Trophoblast cell (in vitro differentiated cells and primary cell): Measurements from ENCODE around the gene IKZF2.

Experiments
- DNase-seq, 2 donors: peaks; one replicate each; pipeline ENCODE4 v3.0.0-alpha.2; 2016
- H2AFZ ChIP-seq: 2 replicates; pipeline ENCODE4 v1.6.1; 2013; ENCODE audit warnings: low read length, moderate library complexity, mild to moderate bottlenecking; ENCODE audit not compliant: insufficient read depth, poor library complexity
- H2AK5ac ChIP-seq: 2 replicates; pipeline ENCODE4 v1.6.1; 2013; ENCODE audit warnings: mild to moderate bottlenecking, low read length
- H2BK120ac ChIP-seq: 2 replicates; pipeline ENCODE4 v1.6.1; 2013; ENCODE audit warnings: low read length, mild to moderate bottlenecking, moderate library complexity; ENCODE audit not compliant: insufficient read depth, poor library complexity
- H2BK12ac ChIP-seq: 2 replicates; pipeline ENCODE4 v1.6.1; 2013; ENCODE audit warnings: mild to moderate bottlenecking, low read length, moderate library complexity
- H2BK5ac ChIP-seq: 2 replicates; pipeline ENCODE4 v1.6.1; 2013; ENCODE audit warnings: low read length, low read depth, moderate library complexity, mild to moderate bottlenecking; ENCODE audit not compliant: poor library complexity
- H3K14ac ChIP-seq: 2 replicates; pipeline ENCODE4 v1.6.1; 2013; ENCODE audit warnings: mild to moderate bottlenecking, low read length
- H3K18ac ChIP-seq: 2 replicates; pipeline ENCODE4 v1.6.1; 2013; ENCODE audit warnings: mild to moderate bottlenecking, low read length
- H3K23ac ChIP-seq: 2 replicates; pipeline ENCODE4 v1.6.1; 2013; ENCODE audit warnings: low read length
- H3K27ac ChIP-seq: 2 replicates; pipeline ENCODE4 v1.5.1; 2013; ENCODE audit warnings: low read depth, mild to moderate bottlenecking, inconsistent platforms, low read length, moderate library complexity
- H3K27me3 ChIP-seq: 2 replicates; pipeline ENCODE4 v1.6.1; 2013; ENCODE audit warnings: inconsistent platforms, mild to moderate bottlenecking, low read length, moderate library complexity; ENCODE audit not compliant: insufficient read depth
- H3K36me3 ChIP-seq, 2 experiments: 1 replicate in 1 of 2; 2 replicates in 1 of 2; pipeline ENCODE4 v1.6.1; 2013; ENCODE audit warnings: low read length in 2 of 2, mild to moderate bottlenecking in 2 of 2, moderate library complexity in 1 of 2; ENCODE audit not compliant: insufficient read depth in 2 of 2, control insufficient read depth in 1 of 2
- H3K4ac ChIP-seq: 2 replicates; pipeline ENCODE4 v1.6.1; 2013; ENCODE audit warnings: low read depth, mild to moderate bottlenecking, low read length, moderate library complexity
- H3K4me1 ChIP-seq, 2 experiments: 1 replicate in 1 of 2; 2 replicates in 1 of 2; pipeline ENCODE4 v1.6.1; 2013; ENCODE audit warnings: low read length in 2 of 2, mild to moderate bottlenecking in 2 of 2, moderate library complexity in 1 of 2; ENCODE audit not compliant: insufficient read depth in 2 of 2, control insufficient read depth in 1 of 2
- H3K4me2 ChIP-seq: 2 replicates; pipeline ENCODE4 v1.6.1; 2013; ENCODE audit warnings: inconsistent platforms, mild to moderate bottlenecking, low read length, moderate library complexity
- H3K4me3 ChIP-seq: 2 replicates; pipeline ENCODE4 v1.5.1; 2013; ENCODE audit warnings: mild to moderate bottlenecking, low read depth, low read length, inconsistent platforms
- H3K79me1 ChIP-seq: one replicate; pipeline ENCODE4 v1.6.1; 2013; ENCODE audit warnings: low read length
- H3K79me2 ChIP-seq: 2 replicates; pipeline ENCODE4 v1.6.1; 2013; ENCODE audit warnings: low read length, mild to moderate bottlenecking; ENCODE audit not compliant: control insufficient read depth, insufficient read depth, poor library complexity
- H3K9ac ChIP-seq: 2 replicates; pipeline ENCODE4 v1.6.1; 2013; ENCODE audit warnings: mild to moderate bottlenecking, low read length
- H3K9me3 ChIP-seq: 2 replicates; pipeline ENCODE4 v1.6.1; 2013; ENCODE audit warnings: low read depth, mild to moderate bottlenecking, control low read depth, inconsistent platforms, low read length; ENCODE audit not compliant: insufficient read depth
- H4K12ac ChIP-seq: 2 replicates; pipeline ENCODE4 v1.6.1; 2013; ENCODE audit warnings: low read depth, mild to moderate bottlenecking, low read length, moderate library complexity
- H4K8ac ChIP-seq: 2 replicates; pipeline ENCODE4 v1.6.1; 2013; ENCODE audit warnings: low read depth, mild to moderate bottlenecking, low read length, moderate library complexity
- H4K91ac ChIP-seq: one replicate; pipeline ENCODE4 v1.6.1; 2013; ENCODE audit warnings: low read depth, mild to moderate bottlenecking, low read length, moderate library complexity
- WGBS: extraction: QIAGEN DNeasy Blood & Tissue Kit; methylation state at CpG from one replicate; pipeline ENCODE4 v1.1.7; 2013; ENCODE audit warnings: missing lambda C conversion rate; ENCODE audit not compliant: insufficient read length, insufficient coverage; ENCODE audit errors: extremely low coverage; 5-methylcytosine and 5-hydroxymethylcytosine counted together

The IKZF2 gene

GRCh38 chr2:213034585-213034984, 116.8 kb downstream of the IKZF2 start:
- H3K14ac ChIP-seq, result no peak overlapping the region
- no peak overlapping the region for H2AFZ ChIP-seq
- H3K27ac ChIP-seq, result no peak overlapping the region
- no peak overlapping the region for H3K4me3 ChIP-seq
- no peaks in the 10 kb centered on the region for H3K27me3 ChIP-seq
- H3K4me2 ChIP-seq, result no peak overlapping the region
- H4K91ac ChIP-seq, result no peak overlapping the region
- H3K79me1 ChIP-seq, result no peaks in the 10 kb centered on the region
- no peaks in the 10 kb centered on the region for H3K9me3 ChIP-seq
- no peaks in the 10 kb centered on the region for H3K79me2 ChIP-seq
- no peak overlapping the region for H4K8ac ChIP-seq
- no peaks in the 10 kb centered on the region for H3K36me3 ChIP-seq
- no peak overlapping the region for H3K18ac ChIP-seq
- H4K12ac ChIP-seq, result no peak overlapping the region
- no peak overlapping the region for H3K4ac ChIP-seq
- H2BK5ac ChIP-seq, result no peak overlapping the region
- DNase-seq, result no peak
- H3K9ac ChIP-seq, result no peak overlapping the region
- WGBS, result no CpG with 5 or more reads among the region's 3 CpGs
- no peak overlapping the region for H2BK120ac ChIP-seq
- H2BK12ac ChIP-seq, result no peak overlapping the region
- no peak overlapping the region for H2AK5ac ChIP-seq
- H3K23ac ChIP-seq, result no peak overlapping the region
- peaks cover 0 to 2% of the 10 kb centered on the region in 2 experiments for H3K4me1 ChIP-seq

DNA sequence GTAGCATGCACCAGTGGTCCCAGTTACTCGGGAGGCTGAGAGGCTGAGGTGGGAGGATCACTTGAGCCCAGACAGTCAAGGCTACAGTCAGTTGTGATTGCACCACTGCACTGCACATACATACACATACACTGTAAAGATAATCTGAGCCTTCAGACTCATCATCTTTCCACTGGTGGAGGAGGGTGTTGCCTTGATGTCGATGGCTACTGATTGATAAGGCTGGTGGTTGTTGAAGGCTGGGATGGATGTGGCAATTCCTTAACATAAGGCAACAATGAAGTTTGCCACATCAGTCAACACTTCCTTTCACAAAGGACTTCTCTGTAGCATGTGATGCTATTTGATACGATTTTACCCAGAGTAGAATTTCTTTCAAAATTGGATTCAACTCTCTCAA, 118.8 kb downstream of the IKZF2 start:
- Histone ChIP-seq H3K14ac (no peak overlapping the region), H3K27ac (no peak overlapping the region), H3K79me2 (no peaks in the 10 kb centered on the region), H3K4me3 (no peak overlapping the region), H3K4ac (no peak overlapping the region), H4K12ac (no peak overlapping the region), H2BK120ac (no peak overlapping the region), H4K8ac (no peak overlapping the region), H2BK12ac (no peak overlapping the region), H3K79me1 (no peaks in the 10 kb centered on the region), H3K36me3 (no peaks in the 10 kb centered on the region), H3K4me2 (no peak overlapping the region), H4K91ac (no peak overlapping the region), H3K27me3 (no peaks in the 10 kb centered on the region), H3K9ac (no peak overlapping the region), H3K18ac (no peak overlapping the region), H2AFZ (no peak overlapping the region), H2AK5ac (no peak overlapping the region), H3K9me3 (no peaks in the 10 kb centered on the region), H2BK5ac (no peak overlapping the region), H3K23ac (no peak overlapping the region), H3K4me1 (peaks cover 0 to 2% of the 10 kb centered on the region in 2 experiments)
- no peak for DNase-seq
- WGBS, result no CpG with 5 or more reads among the region's 3 CpGs

DNA sequence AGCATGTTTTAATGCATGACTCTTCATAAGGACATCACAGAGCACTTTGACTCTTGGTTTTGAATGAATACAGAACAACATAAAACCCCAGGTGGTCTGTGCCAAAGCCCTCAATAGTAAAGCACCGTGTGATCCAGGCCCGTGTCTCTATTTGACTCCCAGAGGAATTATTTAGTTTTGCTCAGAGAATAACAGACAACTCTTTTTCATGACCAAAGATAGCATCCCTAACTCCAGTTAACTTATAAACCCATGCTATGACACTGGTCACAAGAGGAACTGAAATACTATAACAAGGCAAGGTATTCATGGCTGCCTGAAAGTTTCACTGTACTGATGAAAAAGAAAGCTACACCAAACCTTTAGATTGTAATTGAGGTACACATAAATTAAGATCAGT, 128.4 kb downstream of the IKZF2 start:
- Histone ChIP-seq H3K18ac (no peak overlapping the region), H2AFZ (no peak overlapping the region), H3K4me2 (no peak overlapping the region), H3K14ac (no peak overlapping the region), H3K9me3 (no peaks in the 10 kb centered on the region), H3K27me3 (no peaks in the 10 kb centered on the region), H3K27ac (no peak overlapping the region), H3K4ac (no peak overlapping the region), H2BK120ac (no peak overlapping the region), H3K23ac (no peak overlapping the region), H3K9ac (no peak overlapping the region), H3K4me3 (no peak overlapping the region), H4K8ac (no peak overlapping the region), H2BK5ac (no peak overlapping the region), H3K79me2 (no peaks in the 10 kb centered on the region), H4K91ac (no peak overlapping the region), H4K12ac (no peak overlapping the region), H3K36me3 (no peaks in the 10 kb centered on the region), H3K79me1 (no peaks in the 10 kb centered on the region), H3K4me1 (no peaks in the 10 kb centered on the region), H2BK12ac (no peak overlapping the region), H2AK5ac (no peak overlapping the region)
- DNase-seq, result no peak
- no CpG with 5 or more reads among the region's 2 CpGs for WGBS

DNA sequence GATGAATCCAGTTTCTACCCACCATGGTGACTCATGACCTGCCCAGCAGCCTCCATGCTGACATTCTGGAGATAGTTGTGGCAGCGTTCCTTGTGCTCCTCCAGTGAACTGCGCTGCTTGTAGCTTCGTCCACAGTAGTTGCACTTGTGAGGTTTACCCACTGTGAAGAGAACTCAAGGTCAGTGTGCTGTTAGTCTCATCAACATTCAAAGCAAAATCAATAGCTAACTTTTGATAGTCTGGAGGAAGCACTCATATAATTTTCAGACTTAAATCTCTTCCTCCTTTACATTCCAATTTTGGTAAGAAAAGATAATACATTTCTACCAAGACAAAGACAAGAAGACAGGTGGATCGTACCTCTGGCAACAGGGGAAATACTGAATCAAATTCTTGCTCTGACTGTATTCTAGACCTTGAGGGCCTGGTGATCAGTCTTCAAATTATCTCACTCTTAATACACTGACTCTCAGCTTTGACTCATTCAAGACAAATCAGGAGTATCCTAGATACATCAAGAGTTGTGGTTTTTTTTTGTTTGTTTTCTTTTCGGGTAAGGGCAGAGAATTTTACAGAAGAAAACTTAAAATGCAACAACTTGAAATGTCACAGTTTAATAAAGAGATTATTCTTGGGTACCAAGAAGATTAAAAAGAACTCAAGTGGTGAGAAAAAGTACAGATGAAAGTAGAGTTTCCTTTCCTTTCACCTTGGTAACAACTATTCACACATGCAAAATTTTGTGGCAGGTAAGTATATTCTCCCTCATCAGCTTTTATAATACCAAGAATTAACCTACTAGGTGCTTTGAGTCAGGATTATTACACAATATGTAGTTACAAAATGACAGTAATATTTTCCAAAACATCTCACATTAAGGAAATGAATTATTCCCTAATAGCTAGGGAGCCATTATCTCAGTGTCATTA, 129.2 kb downstream of the IKZF2 start:
- WGBS, result no CpG with 5 or more reads among the region's 5 CpGs
- H3K4me3 ChIP-seq, result no peak overlapping the region
- no peak overlapping the region for H4K8ac ChIP-seq
- no peaks in the 10 kb centered on the region for H3K36me3 ChIP-seq
- H3K9me3 ChIP-seq, result no peaks in the 10 kb centered on the region
- H4K12ac ChIP-seq, result no peak overlapping the region
- no peak overlapping the region for H3K14ac ChIP-seq
- H3K27me3 ChIP-seq, result no peaks in the 10 kb centered on the region
- no peak overlapping the region for H2BK12ac ChIP-seq
- no peak overlapping the region for H2AFZ ChIP-seq
- no peak overlapping the region for H2BK120ac ChIP-seq
- no peak overlapping the region for H3K9ac ChIP-seq
- H2AK5ac ChIP-seq, result no peak overlapping the region
- DNase-seq, result peak; percentile 29 to 73
- H3K79me2 ChIP-seq, result no peaks in the 10 kb centered on the region
- no peaks in the 10 kb centered on the region for H3K4me1 ChIP-seq
- no peak overlapping the region for H4K91ac ChIP-seq
- H3K18ac ChIP-seq, result no peak overlapping the region
- no peak overlapping the region for H3K27ac ChIP-seq
- H3K23ac ChIP-seq, result no peak overlapping the region
- H3K4me2 ChIP-seq, result no peak overlapping the region
- H3K79me1 ChIP-seq, result no peaks in the 10 kb centered on the region
- H3K4ac ChIP-seq, result no peak overlapping the region
- H2BK5ac ChIP-seq, result no peak overlapping the region
